Thymus (tissue), 11 donors: ENCODE data around the gene DCHS2. TPM values are rescaled to one million over a fixed set of nuclear protein-coding genes. Genes with fewer than 3 reads are reported as not detected.

Experiments used
- DNase-seq, 9 donors: peaks; one replicate each; pipeline ENCODE4 v3.0.0-alpha.2; 2013; ENCODE audit warnings: low spot score in 9 of 9, low read depth in 6 of 9, missing footprints in 1 of 9
- H3K27ac ChIP-seq, 2 donors: one replicate each; pipeline ENCODE4 v1.5.1; 2013; ENCODE audit warnings: control low read depth in 1 of 2, low read depth in 1 of 2, low read length in 1 of 2, mild to moderate bottlenecking in 1 of 2, moderate library complexity in 1 of 2
- H3K27me3 ChIP-seq, 2 donors: one replicate each; pipeline ENCODE4 v1.5.1; 2013; ENCODE audit warnings: low read length in 1 of 2; ENCODE audit not compliant: control insufficient read depth in 2 of 2, insufficient read depth in 1 of 2
- H3K36me3 ChIP-seq, 2 donors: one replicate each; pipeline ENCODE4 v1.5.1; 2013; ENCODE audit warnings: low read length in 1 of 2, mild to moderate bottlenecking in 1 of 2, moderate library complexity in 1 of 2; ENCODE audit not compliant: control insufficient read depth in 2 of 2, insufficient read depth in 2 of 2
- H3K4me1 ChIP-seq, 2 donors: one replicate each; pipeline ENCODE4 v1.5.1; 2013; ENCODE audit warnings: low read length in 2 of 2; ENCODE audit not compliant: control insufficient read depth in 2 of 2, insufficient read depth in 2 of 2
- H3K4me3 ChIP-seq, 2 donors: one replicate each; pipeline ENCODE4 v1.5.1; 2013; ENCODE audit warnings: low read length in 2 of 2, control low read depth in 1 of 2, mild to moderate bottlenecking in 1 of 2
- H3K9me3 ChIP-seq, 2 donors: one replicate each; pipeline ENCODE4 v1.5.1; 2013; ENCODE audit warnings: low read length in 1 of 2, mild to moderate bottlenecking in 1 of 2; ENCODE audit not compliant: control insufficient read depth in 2 of 2, insufficient read depth in 1 of 2
- WGBS: extraction: QIAGEN DNeasy Blood & Tissue Kit; methylation state at CpG from one replicate; pipeline ENCODE4 v1.1.7; 2013; 5-methylcytosine and 5-hydroxymethylcytosine counted together
- polyA plus RNA-seq: library from polyadenylated mRNA; stranded (reverse); fragments of 200-250 nt; gene quantifications from one replicate; pipeline ENCODE4 v1.2.3, GENCODE V29; 2013
- total RNA-seq: library from RNA; stranded (reverse); fragments of 120-200 nt; gene quantifications from one replicate; pipeline ENCODE4 v1.2.4, GENCODE V29; 2013
- donor health status: healthy.

DCHS2 gene
- total and polyA plus RNA-seq, 2 donors = 0.07 to 0.19 TPM

DNA sequence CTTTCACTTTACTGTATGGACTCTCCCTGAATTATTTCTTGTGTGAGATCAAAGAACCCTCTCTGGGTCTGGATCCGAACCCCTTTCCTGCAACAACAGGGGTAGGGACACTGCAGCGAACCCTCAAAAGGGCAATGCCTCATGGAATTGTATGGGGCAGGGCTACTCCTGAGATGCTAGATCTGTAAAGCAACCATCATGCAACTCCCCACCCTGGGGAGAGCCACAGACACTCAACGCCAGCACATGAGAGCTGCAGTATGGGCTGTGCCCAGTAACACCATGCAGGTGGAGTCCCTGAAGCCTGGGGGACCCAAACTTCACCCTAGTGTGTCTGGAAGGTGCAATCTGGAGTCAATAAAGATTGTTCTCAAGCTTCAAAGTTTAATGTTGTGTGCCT is 304.7 kb downstream of the DCHS2 start:
- no peak for DNase-seq
- 92% methylated on average over 3 of the region's 3 CpGs for WGBS

DNA sequence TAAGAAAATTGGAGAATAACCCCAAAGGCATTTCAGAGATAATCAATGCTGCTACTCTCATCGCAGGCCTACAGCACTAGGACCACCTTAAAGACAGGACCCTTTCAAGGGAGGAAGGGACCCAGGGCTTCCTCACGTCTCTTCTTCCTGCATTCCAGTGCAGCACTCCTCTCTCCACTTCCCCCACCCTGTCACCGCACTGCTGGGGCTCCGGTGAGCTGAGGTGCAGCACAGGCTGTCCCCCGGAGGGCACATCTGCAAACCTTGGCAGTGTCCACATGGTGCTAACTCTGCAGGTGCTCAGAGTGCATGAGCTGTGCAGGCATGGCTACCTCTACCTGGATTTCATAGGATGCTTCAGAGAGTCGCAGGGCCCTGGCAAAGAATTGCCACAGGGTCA is 305.6 kb downstream of the DCHS2 start:
- Histone ChIP-seq H3K27ac (no peak overlapping the region), H3K4me3 (no peak overlapping the region), H3K4me1 (no peaks in the 10 kb centered on the region), H3K9me3 (no peaks in the 10 kb centered on the region), H3K27me3 (no peaks in the 10 kb centered on the region), H3K36me3 (no peaks in the 10 kb centered on the region)
- no peak for DNase-seq
- WGBS = 81% methylated on average over 6 of the region's 6 CpGs

More for the DNA sequence above, 304.7 kb downstream of the DCHS2 start:
- Histone ChIP-seq H3K4me1 (no peaks in the 10 kb centered on the region), H3K36me3 (no peaks in the 10 kb centered on the region), H3K9me3 (no peaks in the 10 kb centered on the region), H3K4me3 (no peak overlapping the region), H3K27me3 (no peaks in the 10 kb centered on the region), H3K27ac (no peak overlapping the region)

DNA sequence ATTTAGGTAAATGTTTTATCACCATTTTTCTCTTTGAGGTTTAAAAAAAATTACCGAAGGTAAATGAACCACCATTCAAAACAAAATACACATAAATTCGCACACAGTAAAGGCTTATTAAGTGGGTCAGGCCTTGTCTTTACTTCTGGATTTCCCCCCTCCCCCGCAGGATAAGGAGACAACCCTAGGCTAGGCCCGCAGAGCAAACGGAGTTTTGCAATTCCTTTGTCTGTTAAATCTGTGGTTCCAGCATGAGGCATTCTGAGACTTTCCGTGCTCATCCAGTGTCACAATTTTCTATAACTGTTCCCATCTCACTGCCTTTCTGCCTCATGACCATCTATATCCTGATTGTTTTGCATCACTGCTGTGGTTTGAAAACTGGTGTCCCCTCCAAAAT is 307.4 kb downstream of the DCHS2 start:
- no peak overlapping the region for H3K27ac ChIP-seq
- no peaks in the 10 kb centered on the region for H3K27me3 ChIP-seq
- no peaks in the 10 kb centered on the region for H3K4me1 ChIP-seq
- H3K36me3 ChIP-seq = no peaks in the 10 kb centered on the region
- WGBS = 71% methylated on average over 6 of the region's 6 CpGs
- DNase-seq = no peak
- no peak overlapping the region for H3K4me3 ChIP-seq
- no peaks in the 10 kb centered on the region for H3K9me3 ChIP-seq

DNA sequence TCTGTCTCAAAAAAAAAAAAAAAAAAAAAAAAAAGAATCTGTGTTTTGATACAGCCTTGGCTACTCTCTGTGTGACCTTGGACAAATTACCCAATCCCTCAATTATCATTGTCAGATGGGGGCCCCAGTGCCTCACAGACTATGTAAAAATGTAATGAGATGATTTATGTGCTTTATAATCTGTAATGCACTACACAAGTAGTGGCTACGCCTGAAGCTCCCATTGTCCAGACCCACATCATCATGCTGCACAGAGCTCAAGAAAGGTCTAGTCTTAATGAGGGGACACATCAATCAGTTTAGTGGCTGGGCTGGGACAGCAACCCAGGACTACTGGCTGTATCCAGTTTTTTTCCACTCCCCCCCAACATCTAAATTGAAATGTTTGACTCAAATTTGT is 308.3 kb downstream of the DCHS2 start:
- no peak for DNase-seq
- 97% methylated on average over 1 of the region's 1 CpG for WGBS
- no peaks in the 10 kb centered on the region for H3K9me3 ChIP-seq

More for the DNA sequence above, 308.3 kb downstream of the DCHS2 start:
- Histone ChIP-seq H3K4me3 (no peak overlapping the region), H3K4me1 (no peaks in the 10 kb centered on the region), H3K27ac (no peak overlapping the region), H3K36me3 (no peaks in the 10 kb centered on the region), H3K27me3 (no peaks in the 10 kb centered on the region)

Other genes with a start within 250 kb of the DCHS2 start
- gene PLRG1, start 58.6 kb upstream of the DCHS2 start, total RNA-seq = 71.9 TPM
- 64.6 TPM for gene PLRG1, start 58.6 kb upstream of the DCHS2 start, polyA plus RNA-seq
- 1.1 TPM for gene FGB, start 71.2 kb upstream of the DCHS2 start, total RNA-seq
- gene FGB, start 71.2 kb upstream of the DCHS2 start, polyA plus RNA-seq = 1.3 TPM
- 0.33 TPM for gene FGA, start 98.9 kb upstream of the DCHS2 start, total RNA-seq
- 0.37 TPM for gene FGA, start 98.9 kb upstream of the DCHS2 start, polyA plus RNA-seq
- 0.94 TPM for gene FGG, start 120.9 kb upstream of the DCHS2 start, total RNA-seq
- 1.2 TPM for gene FGG, start 120.9 kb upstream of the DCHS2 start, polyA plus RNA-seq